Right kidney (tissue), 1 donor: ENCODE measurements around the gene NHLRC2.

ENCODE experiments used
- DNase-seq: peaks from one replicate; pipeline ENCODE4 v3.0.0-alpha.2; 2016

Gene NHLRC2

DNA sequence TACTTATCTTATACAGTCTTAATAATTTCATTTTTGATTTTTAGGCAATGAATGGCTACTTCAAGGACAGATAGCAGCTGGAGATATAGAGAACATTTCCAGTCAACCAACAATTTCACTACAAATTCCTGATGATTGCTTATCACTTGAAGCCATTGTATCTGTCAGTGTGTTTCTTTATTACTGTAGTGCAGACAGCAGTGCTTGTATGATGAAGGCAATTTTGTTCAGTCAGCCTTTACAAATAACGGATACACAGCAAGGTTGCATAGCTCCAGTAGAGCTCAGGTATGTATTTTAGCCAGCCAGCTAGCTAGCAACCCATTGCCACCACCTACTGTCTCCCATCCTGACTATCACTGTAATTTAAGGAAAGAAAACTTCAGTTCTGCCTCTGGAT is 53.8 kb downstream of the NHLRC2 start:
- no peak for DNase-seq

DNA sequence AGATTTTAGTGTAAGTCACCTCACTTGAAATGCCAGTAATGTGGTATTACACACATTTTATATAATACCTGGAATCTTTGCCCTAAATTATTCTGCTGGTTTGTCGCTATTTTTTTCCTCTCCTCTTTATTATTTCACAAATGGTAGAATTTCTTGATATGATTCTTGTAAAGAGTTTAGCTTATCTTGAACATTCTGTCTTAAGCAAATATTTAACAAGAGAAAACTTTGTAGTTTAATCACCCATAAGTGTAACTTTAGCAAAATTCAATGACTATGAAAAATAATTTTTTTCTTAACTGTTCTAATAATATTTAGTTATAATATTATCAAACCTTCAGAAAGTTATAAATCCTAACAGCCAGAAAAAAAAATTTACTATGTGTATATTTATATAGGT is 56.7 kb downstream of the NHLRC2 start:
- DNase-seq, result no peak

DNA sequence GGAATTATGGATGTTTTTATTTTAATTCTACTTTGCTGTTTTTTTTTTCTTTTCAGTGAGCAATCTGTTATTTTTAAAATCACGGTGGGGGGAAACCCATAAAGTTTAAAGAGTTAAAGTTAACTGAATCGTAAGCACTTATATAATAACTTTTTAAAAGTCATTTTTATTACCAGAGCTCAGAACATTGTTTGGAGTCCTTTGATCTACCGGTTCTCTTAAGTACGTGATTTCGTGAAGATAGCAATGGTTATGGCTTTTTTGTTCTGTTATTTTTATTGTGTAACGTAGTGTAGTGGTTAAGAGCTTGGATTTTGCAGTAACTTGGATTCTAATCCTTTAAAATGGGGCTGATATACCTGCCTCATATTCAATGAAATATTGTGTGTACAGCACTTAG is 57.4 kb downstream of the NHLRC2 start:
- no peak for DNase-seq

DNA sequence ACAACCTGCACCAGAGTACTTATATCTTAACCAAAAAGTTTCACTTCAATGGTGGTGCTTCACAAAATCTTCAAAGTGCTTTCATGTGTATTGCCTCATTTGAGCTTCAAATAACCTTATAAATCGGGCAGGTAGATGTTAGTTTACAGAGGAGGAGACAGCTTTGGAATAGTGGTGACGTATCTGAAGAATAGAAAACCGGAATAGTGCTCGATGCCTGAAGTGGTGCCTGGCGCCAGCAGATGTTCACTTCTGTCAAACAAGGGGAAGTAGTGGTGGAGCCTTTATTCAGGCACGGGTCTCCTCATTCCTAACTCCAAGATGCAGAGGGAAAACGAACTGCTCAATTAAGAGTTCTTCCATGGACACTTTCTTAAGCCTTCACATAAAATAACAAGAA is 58.1 kb downstream of the NHLRC2 start:
- DNase-seq, result no peak

DNA sequence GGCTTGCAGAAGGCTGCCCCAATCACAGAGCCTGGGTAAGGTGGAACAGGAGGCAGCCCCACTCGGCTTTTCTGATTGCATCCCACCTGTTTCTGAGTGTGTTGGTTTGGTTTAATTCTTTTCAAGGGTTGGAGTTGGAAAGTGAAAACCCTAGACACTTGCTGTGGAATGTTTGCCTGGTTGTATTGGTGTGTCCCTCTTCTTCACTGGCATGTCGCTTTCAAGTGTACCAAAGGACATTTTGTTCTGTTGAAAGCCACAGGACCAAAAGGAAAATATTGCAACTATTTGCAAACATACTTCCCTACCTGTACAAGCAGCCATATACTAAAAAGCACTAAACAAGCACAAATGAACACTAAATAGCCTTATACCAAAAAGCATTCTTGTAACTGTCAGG is 60.5 kb downstream of the NHLRC2 start:
- DNase-seq, result no peak

DNA sequence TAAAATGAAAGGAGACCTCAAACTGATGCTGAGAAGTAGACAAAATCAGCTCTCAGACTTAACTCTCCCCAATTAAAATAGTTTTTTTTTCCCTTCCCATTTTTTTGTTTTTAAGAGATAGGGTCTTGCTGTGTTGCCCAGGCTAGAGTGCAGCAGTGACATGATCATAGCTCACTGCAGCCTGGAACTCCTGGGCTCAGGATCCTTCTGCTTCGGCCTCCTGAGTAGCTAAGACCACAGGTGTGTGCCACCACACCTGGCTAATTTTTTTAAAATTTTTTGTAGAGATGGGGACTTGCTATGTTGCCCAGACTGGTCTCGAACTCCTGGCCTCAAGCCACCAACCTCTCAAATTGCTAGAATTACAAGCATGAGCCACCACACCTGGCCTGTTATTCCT is 61.1 kb downstream of the NHLRC2 start:
- no peak for DNase-seq

DNA sequence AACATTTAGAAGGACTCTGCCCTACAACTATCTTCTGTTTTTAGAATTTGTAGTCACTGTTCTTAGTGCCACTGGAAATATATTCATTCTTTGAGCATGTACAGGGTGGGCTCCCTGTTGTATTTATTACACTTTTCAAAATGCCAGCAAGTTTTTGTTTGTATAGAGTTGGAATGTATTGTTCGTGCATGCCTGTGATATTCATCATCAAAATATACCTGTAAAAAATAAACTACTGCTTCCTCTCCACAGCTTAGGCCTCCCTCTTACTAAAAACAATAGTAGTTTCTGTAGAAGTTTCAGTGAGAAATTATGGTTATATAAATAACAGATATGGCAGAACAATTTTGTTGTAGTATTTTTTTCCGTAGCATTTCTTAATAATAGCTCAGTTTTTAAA is 61.6 kb downstream of the NHLRC2 start:
- DNase-seq, result no peak

DNA sequence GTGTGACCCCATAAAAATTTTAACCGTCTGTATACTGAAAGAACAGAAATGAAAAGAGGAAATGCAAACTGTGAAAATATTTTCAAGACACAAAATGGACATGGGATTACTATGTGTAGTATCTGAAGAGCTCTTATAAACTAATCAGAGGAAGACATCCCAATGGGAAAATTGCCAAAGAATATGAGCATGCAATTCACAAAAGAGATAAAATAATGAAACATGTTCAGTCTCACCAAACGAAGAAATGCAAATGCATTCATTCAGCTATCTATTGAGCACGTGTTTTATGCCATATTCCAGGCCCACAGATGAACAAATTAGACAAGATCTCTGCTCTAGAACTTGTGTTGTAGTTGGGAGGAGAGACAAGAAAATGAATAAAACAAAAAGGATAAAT is 63.2 kb downstream of the NHLRC2 start:
- no peak for DNase-seq

DNA sequence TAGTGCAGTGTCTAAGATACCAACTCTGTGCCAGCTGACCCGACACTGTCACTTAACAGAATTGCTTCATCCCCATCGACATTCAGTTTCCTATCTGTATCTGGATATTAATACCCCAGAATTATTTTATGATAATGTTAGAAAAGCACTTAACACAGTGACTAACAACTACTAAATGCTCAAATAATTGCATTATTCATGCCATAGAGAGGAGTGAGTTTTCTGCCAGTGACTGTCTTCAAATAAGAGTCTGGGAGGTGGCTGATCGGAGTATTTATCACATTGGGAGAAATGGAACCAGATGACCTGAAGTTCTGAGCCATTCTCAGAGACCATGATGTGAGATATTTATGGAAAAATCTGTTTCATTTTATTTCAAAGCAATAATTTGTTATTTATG is 65.7 kb downstream of the NHLRC2 start:
- DNase-seq, result no peak

DNA sequence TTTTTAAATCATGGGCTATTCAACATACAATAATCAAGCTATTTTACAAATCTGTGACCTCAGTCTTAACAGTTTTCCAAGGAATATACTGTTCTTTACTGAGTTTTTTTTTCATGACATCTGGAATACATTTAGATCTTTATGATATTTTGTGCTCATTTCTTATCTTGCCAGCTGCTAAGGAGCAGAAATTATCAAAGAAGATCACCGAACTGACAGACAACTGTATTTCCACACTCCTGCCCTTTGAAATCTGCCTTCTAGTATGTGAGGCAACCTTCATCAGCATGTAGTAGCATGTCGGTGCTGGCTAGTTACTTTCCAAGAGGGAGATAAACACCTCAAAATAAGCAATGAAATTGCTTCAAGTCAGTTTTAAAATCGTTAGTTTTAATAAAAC is 66.4 kb downstream of the NHLRC2 start:
- no peak for DNase-seq

DNA sequence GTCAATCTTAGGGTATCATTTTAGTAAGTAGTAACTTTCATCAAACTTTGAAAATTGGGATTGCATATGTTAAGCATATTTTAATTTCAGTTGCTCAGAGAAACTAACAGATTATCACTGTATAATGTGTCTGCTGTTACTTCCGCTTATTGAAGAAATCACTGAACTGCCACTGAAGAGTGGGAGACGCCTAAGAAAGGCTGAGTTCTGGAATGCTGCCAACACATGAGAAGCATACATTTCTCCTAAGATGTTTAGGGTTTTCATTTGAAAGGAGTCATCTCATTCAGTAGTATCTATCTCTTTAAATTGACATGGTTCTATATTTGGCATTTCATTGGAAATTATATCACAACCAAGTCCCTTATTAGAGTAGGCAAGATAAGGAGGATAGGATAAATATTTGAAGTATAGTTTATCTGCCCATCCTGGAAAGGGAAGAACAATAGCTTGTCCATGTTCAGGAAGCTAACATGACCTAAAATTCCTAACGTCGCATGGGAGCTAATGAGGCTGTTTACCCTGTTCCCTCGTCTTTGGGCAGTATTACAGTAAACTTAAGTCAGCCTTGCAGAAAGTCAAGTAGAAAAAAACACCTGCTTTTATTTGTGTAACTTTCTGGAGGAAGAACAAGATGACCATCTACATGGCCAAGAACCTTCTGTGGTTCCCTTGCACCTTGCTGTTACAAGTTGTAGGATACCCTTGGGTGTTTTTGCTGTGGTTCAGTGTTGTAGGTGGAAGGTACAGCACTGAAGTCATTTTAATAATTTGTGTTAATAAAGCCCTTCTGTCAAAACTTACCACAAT is 67.3 kb downstream of the NHLRC2 start:
- no peak for DNase-seq

DNA sequence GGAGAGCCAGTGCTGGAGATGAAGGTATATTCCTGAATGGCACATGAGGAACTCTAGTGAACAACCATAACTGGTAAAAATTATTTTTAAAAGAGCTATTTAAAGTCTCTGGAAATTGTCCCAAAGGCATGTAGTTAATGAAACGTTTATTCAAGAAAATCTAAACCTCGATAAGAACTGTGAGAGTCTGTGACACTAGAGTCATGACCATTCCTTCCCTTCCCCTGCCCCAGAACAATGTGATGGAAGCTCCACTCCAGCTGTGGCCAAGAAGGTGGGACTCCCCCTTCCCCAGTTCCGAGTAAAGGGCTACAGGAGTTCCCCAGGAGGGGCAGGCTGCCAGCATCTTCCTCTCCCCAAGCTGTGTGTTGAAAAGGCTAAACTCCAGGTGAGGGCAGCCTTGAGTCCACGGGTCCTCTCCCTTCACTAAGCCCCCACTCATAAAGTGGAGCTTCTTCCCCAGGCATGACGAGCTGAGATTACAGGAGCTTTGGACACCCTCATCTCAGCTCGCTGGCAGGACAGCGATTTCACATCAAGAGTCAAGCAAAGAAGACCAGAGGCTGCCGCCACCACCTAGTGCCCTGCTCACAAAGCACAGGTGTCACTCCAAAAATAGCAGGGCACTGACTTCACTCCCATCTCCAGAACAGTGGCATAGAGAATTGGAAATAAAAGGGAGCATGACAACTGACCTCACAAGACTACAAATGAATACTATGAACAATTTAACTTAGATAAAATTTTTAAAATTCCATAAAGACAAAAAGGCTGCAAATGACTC is 68.5 kb downstream of the NHLRC2 start:
- DNase-seq, result no peak

DNA sequence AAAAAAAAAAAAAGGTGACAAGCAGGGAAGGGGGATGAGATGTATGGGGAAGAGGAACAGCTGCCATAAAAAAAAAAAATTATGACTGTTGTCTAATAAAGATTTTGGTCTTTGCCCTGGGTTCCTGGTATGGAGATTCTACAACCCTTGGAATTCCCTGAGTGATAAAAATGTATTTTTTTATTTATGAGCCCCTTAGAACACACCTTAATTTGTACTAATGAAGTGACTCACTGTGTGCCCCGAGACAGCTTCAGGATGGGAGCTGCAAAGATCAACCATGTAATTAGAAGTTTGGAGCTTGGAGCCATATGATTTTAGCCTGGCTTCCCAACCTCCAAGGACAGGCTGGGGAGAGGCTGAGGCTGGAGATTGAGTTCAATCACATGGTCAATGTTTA is 69.7 kb downstream of the NHLRC2 start:
- DNase-seq, result no peak

DNA sequence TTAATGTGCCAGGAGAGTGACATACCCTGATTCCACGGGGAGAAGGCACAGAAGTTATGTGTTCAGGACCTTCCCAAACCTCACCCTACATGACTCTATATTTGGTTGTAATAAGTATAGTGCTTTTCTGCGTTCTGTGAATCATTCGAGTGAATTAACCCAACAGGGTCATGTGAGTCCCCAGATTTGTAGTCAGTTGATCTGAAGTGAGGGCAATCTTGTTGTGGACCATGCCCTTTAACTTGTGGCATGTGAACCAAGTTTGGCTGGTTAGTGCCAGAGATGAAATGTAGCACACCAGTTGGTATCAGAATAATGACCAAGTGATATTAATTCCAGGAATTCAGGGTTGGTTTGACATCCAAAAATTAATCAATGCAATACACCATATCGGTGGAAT is 70.2 kb downstream of the NHLRC2 start:
- no peak for DNase-seq

DNA sequence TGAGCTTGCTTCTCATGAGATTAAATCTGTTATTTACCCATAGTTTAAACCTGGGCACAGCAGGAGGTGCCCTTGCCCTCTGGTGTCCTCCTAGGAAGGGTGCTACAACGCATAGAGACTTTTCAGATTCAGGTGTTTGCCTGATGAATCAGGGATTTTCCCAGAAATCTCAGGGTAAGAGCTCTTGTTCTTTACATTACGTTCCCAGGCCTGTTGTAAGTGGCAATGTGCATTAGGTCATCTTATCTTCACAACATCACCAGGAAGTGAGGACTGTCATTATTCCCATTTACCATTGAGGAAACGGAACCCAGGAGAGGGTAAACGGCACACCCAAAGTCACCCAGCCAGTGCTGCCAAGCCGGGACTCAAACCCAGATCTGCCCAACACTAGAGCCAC is 73.0 kb downstream of the NHLRC2 start:
- DNase-seq, result no peak

DNA sequence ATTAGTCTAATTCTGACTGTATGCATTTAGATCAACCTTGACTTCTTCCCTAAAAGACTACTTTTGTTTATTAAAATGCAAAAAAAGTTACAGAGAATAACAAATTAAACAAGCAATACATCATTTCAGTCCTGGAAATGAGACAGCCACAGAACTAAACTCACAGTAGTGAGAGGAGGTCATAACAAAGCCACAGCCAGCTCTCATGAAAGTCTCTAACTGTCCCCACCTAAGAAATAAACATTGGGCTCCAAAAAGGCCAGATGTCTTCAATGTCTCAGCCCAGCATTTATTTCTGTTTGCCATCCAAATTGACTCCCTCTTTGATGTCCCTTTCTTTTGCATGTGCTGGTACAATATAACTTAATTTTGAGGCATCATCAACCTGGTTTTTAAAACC is 74.4 kb downstream of the NHLRC2 start:
- no peak for DNase-seq

DNA sequence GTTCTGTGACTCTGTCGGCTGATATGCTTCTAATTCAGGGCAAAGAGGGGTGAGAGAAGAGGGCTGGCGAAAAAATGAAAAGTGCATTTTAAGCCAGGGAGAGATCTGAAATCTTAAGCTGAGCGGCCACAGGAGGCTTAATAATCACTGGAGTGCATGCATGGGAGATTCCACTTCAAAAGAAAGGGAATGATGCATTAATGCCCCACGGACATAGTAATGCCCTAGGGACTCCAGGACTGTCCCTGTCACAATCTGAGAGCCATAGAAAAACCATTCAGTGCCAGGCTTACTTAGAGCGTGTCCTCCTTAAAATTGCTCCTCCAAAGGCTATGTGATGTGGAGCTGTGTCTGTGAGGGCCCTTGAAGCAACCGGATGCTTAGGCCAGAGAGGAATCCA is 75.1 kb downstream of the NHLRC2 start:
- DNase-seq, result no peak

DNA sequence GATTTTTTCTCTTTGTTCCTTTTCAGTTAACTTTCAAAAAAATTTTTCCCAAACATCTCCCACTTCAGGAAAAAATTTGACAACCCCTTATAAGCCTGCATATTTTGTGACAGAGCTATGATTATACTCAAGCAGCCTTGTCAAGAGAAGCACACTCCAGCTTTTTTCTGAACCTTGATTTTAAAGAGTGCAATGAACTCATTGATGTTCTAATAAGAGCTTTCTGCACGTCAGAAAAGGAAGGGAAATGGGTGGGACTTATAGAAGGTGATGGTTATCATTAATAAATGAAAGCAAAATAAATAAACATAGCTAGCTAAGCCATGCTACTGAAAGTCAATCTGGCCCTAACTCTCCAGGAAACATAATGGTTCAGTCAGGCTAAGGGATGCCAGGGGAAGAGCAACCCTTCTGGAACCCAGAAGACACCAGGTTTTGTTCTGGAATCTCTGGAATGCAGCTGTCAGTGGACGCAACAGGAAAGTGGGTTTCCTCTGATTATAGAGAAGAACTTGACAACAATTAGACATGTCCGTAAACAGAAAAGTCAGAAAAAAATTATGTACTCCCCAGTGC is 76.1 kb downstream of the NHLRC2 start:
- DNase-seq, result no peak

DNA sequence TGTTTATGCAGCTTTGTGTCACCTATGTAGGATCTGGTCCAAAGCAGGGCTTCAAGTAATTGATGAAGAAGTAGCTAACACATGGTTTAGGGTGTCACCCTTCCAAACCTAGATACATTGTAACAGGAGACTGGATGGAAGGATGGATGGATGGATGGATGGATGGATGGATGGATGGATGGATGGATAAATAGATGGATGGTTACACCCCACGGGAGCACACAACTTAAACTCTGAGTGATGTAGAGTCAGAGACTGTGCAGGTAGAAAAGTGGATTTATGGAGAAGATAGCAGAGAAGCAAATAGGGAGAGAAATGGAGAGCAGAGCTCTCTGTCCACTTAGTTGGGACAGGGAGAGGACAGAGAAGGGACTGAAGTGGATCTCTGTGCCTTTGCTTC is 78.4 kb downstream of the NHLRC2 start:
- DNase-seq, result no peak

DNA sequence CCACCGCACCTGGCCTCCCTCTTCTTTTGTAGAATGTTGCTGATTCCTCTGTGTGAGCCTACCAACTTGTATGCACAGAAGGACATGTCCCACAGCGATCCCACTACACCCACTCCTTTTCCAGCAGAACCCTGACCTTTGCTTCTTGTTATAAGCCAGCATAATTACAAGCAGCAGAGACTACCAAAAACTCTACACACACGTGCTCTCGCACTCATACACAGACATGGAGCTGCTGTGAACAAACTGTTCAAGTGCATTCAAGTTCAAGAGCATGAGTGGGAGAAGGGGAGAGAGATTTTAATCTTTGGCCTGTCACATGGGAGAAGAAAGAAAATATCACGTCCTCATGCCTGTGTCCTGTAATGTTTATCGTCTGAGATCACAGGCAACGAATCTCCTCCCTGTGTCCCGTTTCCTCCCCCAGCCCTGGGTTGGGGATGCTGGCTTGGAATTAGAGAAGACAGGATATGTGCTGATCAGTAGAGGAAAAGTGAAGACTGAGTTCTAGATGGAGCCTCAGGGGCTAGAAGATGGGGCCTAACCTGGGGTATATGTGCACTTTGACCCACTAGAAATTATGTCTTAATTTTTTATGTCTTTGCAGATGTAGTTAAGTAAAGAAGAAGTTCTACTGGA is 79.6 kb downstream of the NHLRC2 start:
- no peak for DNase-seq

DNA sequence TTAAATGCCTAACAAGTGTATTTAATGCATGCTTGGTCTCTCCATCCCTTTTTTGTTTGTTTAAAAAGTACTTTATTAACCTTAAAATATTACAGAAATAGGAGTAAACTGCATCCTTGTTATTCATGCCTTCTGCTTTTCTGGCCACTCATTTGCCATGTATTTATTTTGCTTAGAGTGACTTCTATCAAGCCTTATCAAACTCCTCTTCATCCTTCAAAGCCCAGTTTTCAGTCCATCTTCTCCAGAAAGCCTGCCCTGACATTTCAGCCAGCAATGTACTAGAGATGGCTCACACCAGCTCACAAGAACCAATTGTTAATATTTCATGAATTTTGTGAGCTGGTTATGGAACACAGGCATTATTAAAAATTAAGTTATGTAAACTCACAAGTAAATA is 82.8 kb downstream of the NHLRC2 start:
- DNase-seq, result no peak

DNA sequence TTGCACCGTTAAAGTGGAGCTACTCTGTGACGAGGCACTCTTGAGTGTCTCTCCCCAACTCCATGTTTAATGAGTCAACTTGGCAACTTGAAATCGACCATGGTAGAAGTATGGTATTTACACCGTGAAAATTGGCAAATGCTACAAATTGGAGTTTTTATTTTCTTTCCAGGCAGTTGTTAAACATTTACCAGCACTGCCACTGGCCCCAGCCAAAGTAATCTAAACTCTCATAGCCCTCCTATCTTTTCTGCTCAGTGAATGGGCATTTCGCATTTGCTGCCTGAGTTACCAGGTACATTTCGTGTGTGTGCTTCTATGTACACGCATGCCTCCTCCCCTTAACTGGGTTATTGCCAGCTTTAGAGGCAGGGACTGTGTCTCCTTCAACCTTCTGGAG is 83.3 kb downstream of the NHLRC2 start:
- no peak for DNase-seq

DNA sequence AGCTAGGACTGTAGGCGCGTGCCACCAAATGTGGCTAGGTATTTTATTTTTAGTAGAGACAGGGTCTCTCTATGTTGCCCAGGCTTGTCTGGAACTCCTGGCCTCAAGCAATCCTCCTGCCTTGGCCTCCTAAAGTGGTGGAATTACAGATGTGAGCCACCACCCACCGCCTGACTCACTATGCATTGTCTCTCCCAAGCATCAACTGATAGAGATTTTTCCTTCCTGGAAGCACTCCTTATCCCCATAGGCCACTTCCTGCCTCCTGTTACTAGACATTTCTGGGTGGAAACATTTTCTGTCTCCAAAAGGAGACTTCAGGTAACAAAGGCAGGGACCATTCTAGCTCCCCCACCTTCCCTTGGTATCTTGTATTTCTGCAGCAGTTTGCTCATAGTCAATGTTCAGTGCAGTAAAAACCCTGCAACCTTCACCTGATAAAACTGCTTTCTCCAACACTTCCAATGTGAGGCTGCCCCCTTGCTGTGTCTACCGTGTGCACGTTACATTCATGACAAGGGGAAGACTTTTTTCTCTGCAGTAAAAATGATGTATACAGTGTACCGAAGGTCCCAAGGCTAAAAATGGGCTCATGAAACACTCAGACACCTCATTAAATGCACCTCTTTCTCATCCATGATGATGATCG is 84.9 kb downstream of the NHLRC2 start:
- DNase-seq, result no peak
